ENCODE measurements around the gene CSN3.
"Not testable (repeated sequence)": the region's sequence is repeated elsewhere in the genome, so short reads cannot be mapped to it uniquely, and the experiment has no call there.

Gene CSN3, protein sequence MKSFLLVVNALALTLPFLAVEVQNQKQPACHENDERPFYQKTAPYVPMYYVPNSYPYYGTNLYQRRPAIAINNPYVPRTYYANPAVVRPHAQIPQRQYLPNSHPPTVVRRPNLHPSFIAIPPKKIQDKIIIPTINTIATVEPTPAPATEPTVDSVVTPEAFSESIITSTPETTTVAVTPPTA

DNA sequence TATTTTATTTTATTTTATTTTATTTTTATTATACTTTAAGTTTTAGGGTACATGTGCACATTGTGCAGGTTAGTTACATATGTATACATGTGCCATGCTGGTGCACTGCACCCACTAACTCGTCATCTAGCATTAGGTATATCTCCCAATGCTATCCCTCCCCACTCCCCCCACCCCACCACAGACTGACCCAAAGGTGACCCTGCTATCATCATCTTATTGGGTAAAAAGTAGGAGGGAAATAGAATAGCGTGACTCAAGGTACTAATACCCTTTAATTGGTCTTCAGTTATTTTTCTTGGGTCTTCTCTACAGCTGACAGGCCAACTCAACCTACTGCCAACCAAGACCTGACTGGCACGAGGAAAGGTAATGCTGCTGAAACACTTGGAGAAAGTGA lies at the start of gene CSN3:
TSS of gene CSN3 (plus strand) at position 301 of the 400 bp plus-strand sequence. CDS start 2,223 bp downstream, outside the sequence.
- DNase-seq: not testable (repeated sequence)

DNA sequence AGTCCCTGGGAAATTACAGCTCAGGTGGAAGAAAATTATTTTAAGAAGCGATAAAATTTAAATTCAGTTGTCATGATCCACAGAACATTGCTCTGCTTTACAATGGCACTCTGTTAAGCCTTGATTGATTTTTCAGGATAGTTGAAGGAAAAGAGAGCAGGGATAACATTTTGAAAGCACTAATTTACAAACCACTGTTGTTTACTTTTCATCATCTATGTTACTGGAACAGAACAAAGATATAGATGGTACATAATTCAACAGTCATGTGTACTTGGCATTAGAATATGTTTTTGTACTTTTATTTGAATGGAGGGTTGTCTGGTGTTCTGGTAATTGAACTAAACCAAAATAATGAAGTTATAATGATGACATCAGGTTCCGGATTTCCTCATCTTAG lies 49.5 kb upstream of the CSN3 start:
- no peak for DNase-seq

DNA sequence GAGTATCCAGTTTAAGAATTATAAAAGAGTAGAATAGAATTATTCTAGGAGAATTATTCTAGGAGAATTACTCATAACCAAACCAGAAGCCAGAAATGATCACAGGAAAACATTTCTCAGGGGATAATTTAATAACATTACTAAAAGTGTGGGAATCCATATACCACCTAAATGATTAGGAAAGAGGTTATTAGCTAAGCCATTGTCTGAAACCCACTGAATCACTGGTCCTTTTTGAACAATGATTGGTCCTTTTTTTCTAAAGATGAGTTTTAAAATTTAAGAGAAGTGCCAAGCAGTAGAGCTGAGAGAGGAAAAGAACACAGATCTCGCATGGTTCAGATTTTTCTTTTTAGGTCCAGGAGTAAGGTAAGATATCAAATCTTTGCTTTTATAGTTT lies 47.0 kb upstream of the CSN3 start, which contains the start of gene ODAM:
TSS of gene ODAM (plus strand) at position 301 of the 400 bp plus-strand sequence. CDS start 819 bp downstream, outside the sequence.
- DNase-seq: no peak

DNA sequence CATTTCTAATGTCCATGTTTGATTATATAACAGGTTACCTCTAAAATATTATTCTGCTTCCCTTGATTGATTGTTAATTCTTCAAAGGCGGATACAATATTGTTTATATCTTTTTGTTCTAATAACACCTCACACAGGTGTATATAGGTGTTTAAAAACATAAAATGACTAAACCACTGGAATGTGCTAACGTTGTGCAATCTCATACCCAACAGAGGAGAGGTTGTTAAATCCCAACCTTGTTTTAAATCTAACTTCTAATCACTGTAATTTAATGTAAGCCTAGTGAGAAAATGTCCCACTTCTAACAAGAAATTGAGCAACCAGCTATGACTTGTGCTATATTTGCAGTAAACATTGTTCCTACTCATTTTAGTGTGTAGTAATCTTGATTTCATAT lies 45.5 kb upstream of the CSN3 start:
- DNase-seq: no peak

DNA sequence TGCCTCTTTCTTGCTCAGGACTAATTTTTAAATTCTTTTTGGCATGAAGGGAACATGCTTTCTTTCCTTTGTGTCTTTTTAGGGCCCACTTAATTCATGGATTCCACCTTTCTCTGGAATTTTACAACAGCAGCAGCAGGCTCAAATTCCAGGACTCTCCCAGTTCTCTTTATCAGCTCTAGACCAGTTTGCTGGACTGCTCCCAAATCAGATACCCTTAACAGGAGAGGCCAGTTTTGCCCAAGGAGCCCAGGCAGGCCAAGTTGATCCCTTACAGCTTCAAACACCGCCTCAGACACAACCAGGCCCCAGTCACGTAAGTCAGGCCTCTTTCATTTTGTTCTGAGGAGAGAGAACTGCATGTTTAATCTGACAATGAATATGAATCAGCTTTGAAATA lies 44.6 kb upstream of the CSN3 start:
- DNase-seq: no peak

DNA sequence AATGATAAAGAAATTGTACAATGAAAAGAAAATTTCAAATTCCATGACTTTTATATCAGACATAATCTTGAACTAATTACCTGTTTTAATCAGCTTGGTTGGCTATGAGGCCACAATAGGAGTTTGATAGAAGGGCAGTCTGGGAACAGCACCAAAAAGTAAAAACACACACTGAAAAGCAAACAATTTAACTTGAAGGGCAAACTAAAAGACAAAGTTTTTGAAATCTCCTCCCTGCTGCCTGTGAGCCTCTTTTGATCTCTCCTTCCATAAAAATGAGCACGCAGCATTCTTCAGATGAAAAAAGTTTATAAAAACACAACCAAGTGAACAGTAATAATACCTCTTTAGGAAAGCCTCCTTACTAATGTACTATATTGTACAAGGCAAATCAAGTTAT lies 38.8 kb upstream of the CSN3 start:
- DNase-seq: no peak

DNA sequence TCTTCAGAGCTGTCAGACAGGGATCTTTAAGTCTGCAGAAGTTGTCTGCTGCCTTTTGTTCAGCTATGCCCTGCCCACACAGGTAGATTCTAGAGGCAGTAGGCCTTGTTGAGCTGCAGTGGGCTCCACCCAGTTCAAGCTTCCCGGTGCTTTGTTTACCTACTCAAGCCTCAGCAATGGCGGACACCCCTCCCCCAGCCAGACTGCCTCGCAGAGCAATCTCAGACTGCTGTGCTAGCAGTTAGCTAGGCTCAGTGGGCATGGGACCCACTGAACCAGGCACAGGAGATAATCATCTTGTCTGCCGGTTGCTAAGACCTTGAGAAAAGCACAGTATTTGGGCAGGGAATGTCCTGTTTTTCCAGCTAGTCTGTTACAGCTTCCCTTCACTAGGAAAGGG lies 29.6 kb upstream of the CSN3 start:
- DNase-seq: not testable (repeated sequence)

DNA sequence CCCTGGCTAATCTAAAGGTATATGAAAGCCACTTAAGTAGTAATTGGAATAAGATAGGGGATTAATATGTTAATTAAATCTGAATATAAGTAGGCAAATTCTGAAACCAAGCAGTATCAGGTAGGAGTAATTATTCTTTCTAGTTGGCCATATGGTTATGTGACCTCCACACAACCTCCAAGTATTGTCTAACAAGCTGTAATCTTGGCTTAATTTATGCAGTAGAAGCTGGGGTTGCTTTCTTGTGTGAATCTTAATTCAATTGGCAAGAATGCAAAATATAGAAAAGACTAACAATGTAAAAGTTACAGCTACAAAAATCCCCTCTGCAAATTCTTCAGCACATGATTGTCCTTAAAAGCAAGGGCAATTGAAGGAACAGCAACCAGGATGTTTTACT lies 26.3 kb upstream of the CSN3 start:
- not testable (repeated sequence) for DNase-seq

DNA sequence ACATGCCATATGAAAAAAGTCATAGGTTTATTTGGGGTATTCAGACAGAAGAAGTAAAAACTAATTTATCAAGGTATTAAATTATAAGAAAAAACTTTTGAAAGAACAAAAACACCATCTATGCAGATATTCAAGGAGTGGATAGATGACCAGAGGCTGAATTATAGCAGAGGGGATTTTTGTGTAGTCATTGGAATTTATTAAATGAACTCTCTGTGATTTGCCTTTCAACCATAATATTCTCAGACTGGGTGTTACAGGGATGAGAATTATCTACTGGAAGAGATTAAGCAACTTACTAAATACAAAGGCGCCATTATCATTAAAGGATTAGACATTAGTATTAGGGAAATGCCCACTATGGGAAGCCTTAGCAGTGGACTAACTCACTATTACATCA lies 25.8 kb upstream of the CSN3 start:
- not testable (repeated sequence) for DNase-seq

DNA sequence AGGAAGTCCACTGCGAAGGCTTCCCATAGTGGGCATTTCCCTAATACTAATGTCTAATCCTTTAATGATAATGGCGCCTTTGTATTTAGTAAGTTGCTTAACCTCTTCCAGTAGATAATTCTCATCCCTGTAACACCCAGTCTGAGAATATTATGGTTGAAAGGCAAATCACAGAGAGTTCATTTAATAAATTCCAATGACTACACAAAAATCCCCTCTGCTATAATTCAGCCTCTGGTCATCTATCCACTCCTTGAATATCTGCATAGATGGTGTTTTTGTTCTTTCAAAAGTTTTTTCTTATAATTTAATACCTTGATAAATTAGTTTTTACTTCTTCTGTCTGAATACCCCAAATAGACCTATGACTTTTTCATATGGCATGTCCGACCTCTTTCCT lies 21.0 kb upstream of the CSN3 start:
- not testable (repeated sequence) for DNase-seq

DNA sequence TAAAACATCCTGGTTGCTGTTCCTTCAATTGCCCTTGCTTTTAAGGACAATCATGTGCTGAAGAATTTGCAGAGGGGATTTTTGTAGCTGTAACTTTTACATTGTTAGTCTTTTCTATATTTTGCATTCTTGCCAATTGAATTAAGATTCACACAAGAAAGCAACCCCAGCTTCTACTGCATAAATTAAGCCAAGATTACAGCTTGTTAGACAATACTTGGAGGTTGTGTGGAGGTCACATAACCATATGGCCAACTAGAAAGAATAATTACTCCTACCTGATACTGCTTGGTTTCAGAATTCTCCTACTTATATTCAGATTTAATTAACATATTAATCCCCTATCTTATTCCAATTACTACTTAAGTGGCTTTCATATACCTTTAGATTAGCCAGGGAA lies 20.6 kb upstream of the CSN3 start:
- DNase-seq: not testable (repeated sequence)

DNA sequence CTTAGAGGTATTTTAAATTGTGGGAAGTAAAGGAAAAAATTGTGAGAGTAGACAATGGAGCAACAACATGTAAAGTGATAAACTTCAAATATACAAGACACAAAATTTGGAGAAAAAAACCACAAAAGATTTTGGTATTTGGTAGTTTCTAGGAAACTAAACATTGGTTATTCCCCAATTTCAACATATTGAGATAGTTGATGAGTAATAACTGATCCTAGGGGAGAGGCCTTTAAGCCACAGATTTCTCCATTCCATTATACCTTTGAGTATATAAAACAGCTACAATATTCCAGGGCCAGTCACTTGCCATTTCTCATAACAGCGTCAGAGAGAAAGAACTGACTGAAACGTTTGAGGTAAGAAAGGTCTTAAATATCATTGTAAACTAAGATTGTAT lies 16.6 kb upstream of the CSN3 start, which contains the start of gene FDCSP:
TSS of gene FDCSP (plus strand) at position 301 of the 400 bp plus-strand sequence. CDS start 5,071 bp downstream, outside the sequence.
- no peak for DNase-seq

DNA sequence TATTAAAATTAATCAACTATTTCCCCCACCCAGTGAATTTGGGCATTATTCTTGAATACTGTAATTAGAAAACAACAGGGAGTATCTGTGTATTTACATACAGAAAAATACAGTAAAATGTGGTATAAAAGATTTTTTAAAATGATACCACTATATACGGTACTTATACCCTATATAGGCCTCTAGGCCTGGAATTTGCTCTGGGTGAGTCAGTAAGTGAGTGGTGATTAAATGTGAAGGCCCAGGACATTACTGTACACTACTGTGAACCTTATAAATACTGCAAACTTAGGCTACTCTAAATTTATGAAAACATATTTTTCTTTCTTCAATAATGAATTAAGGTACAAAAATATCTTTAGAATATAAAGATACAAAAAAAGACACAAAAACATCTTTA lies 6.3 kb upstream of the CSN3 start:
- DNase-seq: no peak

DNA sequence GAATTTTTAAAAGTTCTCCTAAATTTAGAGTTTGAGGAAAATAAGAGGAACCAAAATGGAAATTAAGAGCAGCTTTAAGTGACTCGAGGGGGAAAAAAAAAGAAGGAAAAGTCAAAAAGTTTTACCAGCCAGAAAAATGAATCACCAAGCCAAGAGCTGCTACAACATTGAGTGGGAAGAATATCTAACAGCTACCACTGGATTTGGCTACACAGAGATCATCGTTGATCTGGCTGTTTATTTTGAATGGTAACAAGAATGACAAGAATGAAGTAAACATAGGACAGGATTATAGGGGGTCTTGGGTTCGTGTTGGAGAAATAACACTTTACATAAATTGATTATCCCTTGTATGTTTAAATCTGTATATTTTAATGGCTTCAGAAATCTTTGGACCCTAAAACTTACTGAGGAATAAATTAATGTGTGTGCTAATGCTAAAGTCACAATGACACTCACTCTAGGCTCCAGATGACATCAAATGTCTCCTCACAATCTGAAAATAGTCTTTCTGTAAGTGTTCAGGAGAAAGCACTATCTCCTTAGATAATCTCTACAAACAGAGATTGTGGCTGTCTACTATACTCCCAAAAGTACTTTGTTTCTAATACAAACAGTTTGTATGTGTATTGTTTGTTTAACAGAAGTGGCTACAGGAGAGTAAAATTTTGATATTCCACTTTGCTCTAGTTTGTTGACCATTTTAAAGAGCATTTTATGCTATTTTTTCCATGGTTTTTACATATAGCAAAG lies 3.1 kb upstream of the CSN3 start:
- no peak for DNase-seq

DNA sequence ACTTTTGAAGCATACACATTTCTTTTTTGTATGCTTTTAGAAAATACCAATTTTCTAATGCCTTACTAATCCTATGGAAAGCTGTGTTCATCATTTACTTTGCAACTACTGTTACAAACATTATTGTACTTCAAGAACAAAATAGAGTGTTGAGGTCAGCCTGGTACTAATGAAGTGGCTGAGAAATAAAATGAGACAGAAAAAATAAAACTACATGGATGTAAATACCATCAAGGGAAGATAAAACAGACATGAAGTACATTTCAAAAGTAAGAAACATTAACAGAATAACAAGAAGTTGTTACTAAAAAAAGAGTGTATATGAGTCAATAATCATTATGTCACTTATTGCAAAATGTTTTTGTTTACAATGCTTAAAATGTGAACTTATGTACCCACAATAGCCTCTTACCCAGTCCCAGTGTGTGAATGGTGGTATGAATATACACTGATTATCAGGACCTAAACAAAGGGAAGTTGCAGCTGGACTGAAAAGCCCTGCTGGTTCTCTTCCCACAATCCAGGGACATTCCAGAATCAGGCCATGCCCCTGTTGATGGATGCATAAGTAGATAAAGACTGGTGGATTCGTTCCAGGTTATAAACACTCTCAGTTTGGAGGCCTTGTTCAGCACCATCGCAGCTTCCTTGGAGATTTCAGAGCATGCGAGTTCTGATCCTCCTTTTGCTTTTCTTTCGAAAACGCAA lies 2.4 kb upstream of the CSN3 start:
- DNase-seq: no peak

DNA sequence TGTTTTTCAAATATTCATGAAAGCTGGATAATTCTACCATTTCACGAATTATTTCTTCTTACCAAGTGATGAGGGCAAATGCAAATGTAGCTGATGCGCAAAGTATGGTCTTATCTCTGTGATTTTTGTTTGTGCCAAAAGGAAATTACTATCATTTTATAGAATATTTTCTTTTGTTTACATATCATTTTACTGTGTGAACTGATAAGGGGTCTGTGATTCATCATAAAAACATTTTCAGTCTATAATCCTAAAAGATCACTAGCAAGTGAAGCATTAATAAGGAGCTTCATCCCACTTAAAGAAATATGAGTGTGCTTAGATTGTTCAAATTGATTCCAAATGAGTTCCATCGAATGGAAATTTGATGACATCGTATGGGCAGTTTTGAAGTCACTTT lies 694 bp downstream of the CSN3 start:
- DNase-seq: no peak

DNA sequence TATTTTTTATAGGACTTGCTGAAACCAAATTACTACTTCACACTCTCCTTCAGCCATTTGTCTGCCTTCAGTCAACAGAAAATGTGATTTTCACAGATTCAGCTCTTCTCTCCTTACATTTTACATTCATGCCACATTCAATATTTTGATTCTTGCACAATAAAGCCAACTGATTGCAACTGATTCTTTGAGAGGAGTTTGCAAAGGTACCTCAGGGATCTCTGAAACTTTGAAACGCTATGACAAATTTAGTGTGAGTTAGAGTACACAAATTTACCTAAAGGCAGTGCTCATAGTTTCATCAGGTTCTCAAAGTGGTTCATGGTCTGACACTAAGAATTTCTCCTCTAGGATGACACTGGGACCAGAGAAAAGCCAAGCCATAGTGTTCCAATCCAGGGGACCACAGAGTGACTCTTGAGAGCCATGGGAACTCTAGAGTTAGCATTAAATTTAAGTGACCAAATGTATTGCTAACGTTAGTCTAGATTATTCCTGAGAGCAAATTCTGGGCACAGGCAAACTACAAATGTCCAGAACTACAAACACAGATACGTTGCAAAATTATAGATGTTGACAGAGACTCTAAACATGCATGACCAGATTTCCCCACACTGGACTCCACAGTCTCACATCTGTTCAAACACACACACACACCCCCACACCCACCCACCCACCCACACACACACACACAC lies 9.0 kb downstream of the CSN3 start:
- no peak for DNase-seq

DNA sequence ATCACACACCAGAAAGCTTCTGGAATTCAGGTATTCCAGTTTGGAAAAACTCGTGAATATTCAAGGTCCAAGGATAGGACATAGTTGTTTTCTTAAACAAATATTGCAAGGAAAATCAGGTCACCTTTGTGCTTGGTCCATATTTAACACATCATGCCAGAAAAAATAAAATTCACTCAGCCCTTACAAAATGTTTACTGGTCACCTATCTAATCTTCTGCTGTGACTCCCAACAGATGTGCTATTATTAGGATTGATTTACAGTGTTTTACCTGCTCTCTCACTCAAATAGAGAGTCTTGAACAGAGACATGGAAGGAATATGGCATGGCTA lies 9.5 kb downstream of the CSN3 start:
- no peak for DNase-seq

DNA sequence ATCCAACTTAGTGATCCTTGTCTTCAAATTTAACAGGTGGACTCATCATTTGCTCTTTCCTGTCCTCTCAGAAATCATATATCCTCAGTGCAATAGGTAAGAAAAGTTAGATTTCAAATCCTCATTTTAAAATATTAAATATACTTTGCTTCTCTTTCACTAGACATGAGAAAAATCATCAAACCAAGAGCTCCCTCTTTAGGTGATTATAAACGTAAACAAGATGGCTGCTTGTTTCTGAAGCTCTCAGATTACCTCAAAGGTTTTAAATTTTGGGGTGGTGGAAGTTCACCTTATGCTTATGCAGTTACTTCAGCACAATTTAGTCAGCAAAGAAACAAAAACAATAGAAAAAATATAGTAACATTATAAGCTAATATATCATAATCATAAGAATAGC lies 27.3 kb downstream of the CSN3 start:
- DNase-seq: no peak

DNA sequence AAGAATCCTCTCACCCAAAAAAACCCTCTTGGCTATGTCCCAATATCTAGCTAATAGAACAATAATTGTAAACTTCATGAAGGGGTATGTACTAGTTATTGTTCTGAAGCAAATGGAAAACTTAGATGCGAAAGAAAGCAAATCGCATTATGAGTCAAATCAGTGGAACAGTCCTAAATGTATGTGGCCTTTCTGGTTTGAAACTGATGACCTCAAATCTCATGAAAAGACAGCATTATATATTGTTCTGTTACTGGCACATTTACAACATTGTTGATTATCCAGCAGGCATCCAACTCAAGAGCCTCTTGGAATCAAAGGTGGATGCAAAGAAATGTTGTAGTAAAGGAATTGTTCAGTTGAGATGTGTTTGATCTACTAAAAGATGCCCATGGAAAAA lies 34.7 kb downstream of the CSN3 start:
- no peak for DNase-seq

DNA sequence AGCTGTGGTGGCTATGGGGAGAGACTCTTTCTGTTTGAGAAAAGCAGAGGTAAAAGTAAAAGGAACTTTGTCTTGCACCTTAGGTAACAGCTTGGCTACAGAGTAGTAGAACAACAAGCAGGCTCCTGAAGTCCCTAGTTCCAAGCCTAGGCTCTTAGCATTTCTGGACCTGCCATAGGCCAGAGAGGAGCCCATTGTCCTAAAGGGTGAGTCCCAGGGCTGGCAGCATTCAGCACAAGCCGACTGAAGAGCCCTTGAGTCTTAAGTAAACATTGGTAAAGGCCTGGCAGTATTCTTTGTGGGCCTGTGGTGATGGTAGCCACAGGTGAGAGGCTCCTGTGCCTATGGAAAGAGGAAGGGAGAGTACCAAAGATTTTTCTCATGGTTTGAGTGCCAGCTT lies 38.2 kb downstream of the CSN3 start:
- DNase-seq: no peak

DNA sequence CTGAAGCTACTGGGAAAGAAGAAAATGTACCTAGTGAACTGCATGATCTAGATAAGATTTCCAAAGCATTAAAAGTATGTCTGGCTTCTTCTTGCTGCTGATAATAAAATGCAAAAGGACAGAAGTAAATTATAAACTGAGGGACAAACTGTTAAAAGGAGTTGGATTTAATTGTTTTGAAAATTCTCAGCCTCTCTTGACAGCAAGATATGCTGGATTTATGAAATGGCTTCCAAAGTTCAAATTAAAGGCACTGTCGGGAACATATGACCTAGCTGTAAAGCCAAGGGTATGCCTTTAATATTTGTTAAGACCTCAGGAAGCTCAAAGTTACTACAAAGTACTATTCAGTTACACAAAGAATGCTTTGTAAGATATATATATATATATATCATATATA lies 46.3 kb downstream of the CSN3 start:
- no peak for DNase-seq

DNA sequence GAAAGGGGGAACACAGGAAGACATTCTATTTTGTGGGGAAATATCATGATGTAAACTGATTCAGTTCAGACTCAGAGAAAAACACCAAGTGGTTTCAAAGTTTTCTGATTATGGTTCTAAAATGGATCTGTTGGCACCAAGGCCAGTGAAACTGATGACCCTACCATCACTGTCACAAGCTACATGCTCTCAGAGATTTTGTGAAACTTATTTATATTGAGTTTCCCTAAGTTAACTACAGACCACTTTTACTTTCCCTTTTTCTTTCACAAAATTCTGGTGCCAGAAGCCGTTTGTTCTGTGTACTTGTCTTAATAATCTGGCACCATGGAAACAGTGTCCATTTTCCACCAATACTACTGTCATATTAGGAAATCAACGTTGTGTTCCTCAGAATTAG lies 48.9 kb downstream of the CSN3 start:
- no peak for DNase-seq

DNA sequence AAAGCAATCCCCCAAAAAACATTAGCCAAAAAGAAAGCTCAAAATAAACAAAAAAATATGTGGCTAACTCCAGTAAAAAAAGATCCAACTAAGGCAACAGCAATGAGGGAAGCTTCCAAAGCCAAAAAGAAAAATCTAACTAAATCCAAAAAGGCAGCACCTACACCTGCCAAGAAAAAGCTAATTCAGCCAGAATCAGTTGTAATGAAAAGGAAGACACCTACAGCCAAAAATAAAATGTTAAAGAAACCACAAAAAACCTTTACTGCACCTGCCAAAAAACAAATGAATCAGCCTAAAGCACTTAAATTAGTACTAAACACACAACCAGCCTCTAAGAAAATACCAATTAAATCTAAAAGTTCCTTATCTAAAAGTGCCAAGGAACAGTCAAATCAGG lies 55.2 kb downstream of the CSN3 start:
- no peak for DNase-seq
